ENCODE measurements around the gene KRTAP10-10.
"Not testable (repeated sequence)": the region's sequence is repeated elsewhere in the genome, so short reads cannot be mapped to it uniquely, and the experiment has no call there.

- not testable (repeated sequence) for TF ChIP-seq CTCF, POLR2A (IDR thresholded peaks at IDR 0.05)
Measured at GRCh38 chr21:44600118-44600978, 36.8 kb upstream of the KRTAP10-10 start, which contains the start of gene KRTAP10-7.

All from body of pancreas (tissue), 4 donors.